Heart right ventricle (tissue), 16 donors: ENCODE data around the gene CERS1. TPM values are rescaled to one million over a fixed set of nuclear protein-coding genes. Genes with fewer than 3 reads are reported as not detected.

Experiments used
- ATAC-seq, 8 donors: fragments of 200-7000 bp; cut with Tn5 transposase; one replicate each; pipeline ENCODE4 v1.9.1; 2020; ENCODE audit warnings: mild to moderate bottlenecking in 8 of 8, moderate library complexity in 8 of 8, moderate number of reproducible peaks in 1 of 8
- DNase-seq, 2 donors: peaks; one replicate each; pipeline ENCODE4 v3.0.0-alpha.2; 2020
- H3K27ac ChIP-seq, 10 donors: fragments of 200-600 bp; sonication (generic) in 2 of 10; one replicate each; pipeline versions ENCODE4 v1.5.0 to v1.8.0; 2020 to 2022; ENCODE audit warnings: mild to moderate bottlenecking in 3 of 10
- H3K27me3 ChIP-seq, 7 donors: fragments of 200-600 bp; one replicate each; pipeline ENCODE4 v1.8.0; 2021 to 2022; ENCODE audit warnings: mild to moderate bottlenecking in 2 of 7
- H3K36me3 ChIP-seq, 9 donors: fragments of 200-600 bp; sonication (generic) in 1 of 9; one replicate each; pipeline versions ENCODE4 v1.5.0 to v1.8.0; 2020 to 2022; ENCODE audit warnings: mild to moderate bottlenecking in 2 of 9
- H3K4me1 ChIP-seq, 9 donors: fragments of 200-600 bp; sonication (generic) in 1 of 9; one replicate each; pipeline versions ENCODE4 v1.5.0 to v1.8.0; 2020 to 2022; ENCODE audit warnings: mild to moderate bottlenecking in 4 of 9
- H3K4me3 ChIP-seq, 10 donors: fragments of 200-600 bp; sonication (generic) in 2 of 10; one replicate each; pipeline versions ENCODE4 v1.5.0 to v1.8.0; 2020 to 2022; ENCODE audit warnings: mild to moderate bottlenecking in 7 of 10, moderate library complexity in 2 of 10
- H3K9me3 ChIP-seq, 11 donors: fragments of 200-600 bp in 10 of 11; sonication (generic) in 2 of 11; one replicate each; pipeline versions ENCODE4 v1.5.0 to v1.8.0; 2013 to 2022; ENCODE audit warnings: mild to moderate bottlenecking in 2 of 11, control low read depth in 1 of 11, moderate library complexity in 1 of 11
- WGBS, 2 donors: extraction: QIAGEN DNeasy Blood & Tissue Kit; methylation state at CpG; one replicate each; pipeline ENCODE4 v1.1.7; 2013; ENCODE audit warnings: inconsistent platforms in 1 of 2; 5-methylcytosine and 5-hydroxymethylcytosine counted together
- intact Hi-C, 10 donors: fragments of 100-400 bp; cut with DNase I; formaldehyde crosslinking; loops; one replicate each; pipeline versions ENCODE4 v1.11.1 to v1.14.2; 2022
- polyA plus RNA-seq, 2 donors: library from polyadenylated mRNA; stranded (reverse); fragments of 200-250 nt; gene quantifications; one replicate each; pipeline ENCODE4 v1.2.3, GENCODE V29; 2013
- total RNA-seq, 10 donors: library from RNA; stranded (reverse); fragmentation: NEBNext Ultra II Directional in 3 of 10; extraction: Animal tissue kit (Norgen Biotek cat#: 25700) in 3 of 10; gene quantifications; one replicate each; pipeline versions ENCODE4 v1.2.1 to v1.2.4, GENCODE V29; 2021 to 2023
- TF ChIP-seq, protein P1 (sequence below), 9 donors: fragments of 200-600 bp; sonication (generic) in 2 of 9; IDR thresholded peaks; one replicate each; pipeline versions ENCODE4 v1.5.0 to v1.8.0; 2021 to 2022; ENCODE audit warnings: antibody characterized with exemption in 9 of 9, mild to moderate bottlenecking in 5 of 9, moderate library complexity in 1 of 9
- donor health status: Arrhythmogenic right ventricular cardiomyopathy.
- donor health status: ischemic (EF 13 %, LVEDD 7.1; RV severe dilation, severe dysfunction).
- donor health status: healthy with polysubstance abuse.
- donor health status: DM: no; HTN: yes; CAD: no.
- donor health status: DM: no; HTN: no; CAD: no.
- donor health status: ischemic (EF 25% LVEDD 6.9; RV normal size, moderate dysfunction).
- donor health status: ischemic (EF 25% LVEDD 5.7; RV mildly dilated, moderate dysfunction).
- donor health status: healthy.
- donor health status: DM: yes; HTN: yes; CAD: no.
- donor health status: Ischemic cardiomyopathy.
- donor health status: ischemic (EF 35%, LVEDD 5.7; RV mildly dilated, moderate dysfunction).
- donor health status: nonischemic (EF 11% LVEDD 7.7; RV severe dilation, severe dysfunction).
- donor health status: DM: yes; HTN: yes; CAD: no.
- donor health status: PGD.
- donor health status: ischemic (EF 29% LVEDD 5.4; RV normal size, mild dysfunction).
- donor health status: nonischemic (EF 23%, LVEDD 6.1; RV moderate dilation, normal function).

Gene CERS1
- total and polyA plus RNA-seq, 12 donors: 0.37 to 3.3 (median 1.0) TPM

DNA sequence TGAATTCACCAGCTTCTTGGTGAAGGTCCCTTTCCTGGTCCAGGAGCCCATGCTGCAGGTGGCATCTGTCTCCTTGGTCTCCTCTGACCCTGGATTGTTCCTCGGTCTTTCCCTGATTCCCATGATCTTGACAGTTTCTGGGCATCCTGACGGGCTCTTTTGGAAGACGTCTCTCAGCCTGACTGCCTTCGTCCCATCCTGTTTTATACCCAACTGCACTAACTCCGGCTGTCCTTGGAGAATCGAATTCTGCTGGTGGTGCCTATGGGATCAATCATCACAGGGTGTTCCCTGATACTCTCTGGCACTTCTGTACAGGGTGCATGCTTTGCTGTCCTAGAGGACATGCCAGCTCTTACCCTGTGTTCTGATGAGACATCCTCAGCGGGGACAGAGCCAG lies 19.1 kb downstream of the CERS1 start:
- no peak for DNase-seq
- TF ChIP-seq, protein P1, sequence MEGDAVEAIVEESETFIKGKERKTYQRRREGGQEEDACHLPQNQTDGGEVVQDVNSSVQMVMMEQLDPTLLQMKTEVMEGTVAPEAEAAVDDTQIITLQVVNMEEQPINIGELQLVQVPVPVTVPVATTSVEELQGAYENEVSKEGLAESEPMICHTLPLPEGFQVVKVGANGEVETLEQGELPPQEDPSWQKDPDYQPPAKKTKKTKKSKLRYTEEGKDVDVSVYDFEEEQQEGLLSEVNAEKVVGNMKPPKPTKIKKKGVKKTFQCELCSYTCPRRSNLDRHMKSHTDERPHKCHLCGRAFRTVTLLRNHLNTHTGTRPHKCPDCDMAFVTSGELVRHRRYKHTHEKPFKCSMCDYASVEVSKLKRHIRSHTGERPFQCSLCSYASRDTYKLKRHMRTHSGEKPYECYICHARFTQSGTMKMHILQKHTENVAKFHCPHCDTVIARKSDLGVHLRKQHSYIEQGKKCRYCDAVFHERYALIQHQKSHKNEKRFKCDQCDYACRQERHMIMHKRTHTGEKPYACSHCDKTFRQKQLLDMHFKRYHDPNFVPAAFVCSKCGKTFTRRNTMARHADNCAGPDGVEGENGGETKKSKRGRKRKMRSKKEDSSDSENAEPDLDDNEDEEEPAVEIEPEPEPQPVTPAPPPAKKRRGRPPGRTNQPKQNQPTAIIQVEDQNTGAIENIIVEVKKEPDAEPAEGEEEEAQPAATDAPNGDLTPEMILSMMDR (IDR thresholded peaks at IDR 0.05): no peak
- ATAC-seq: no peak
- Histone ChIP-seq H3K27me3 (peaks cover 0 to 13% (median 0%) of the 10 kb centered on the region in 7 donors), H3K4me1 (no peaks in the 10 kb centered on the region), H3K9me3 (peaks cover 0 to 10% (median 0%) of the 10 kb centered on the region in 11 donors), H3K27ac (no peak overlapping the region), H3K36me3 (peaks cover 0 to 4% (median 0%) of the 10 kb centered on the region in 9 donors), H3K4me3 (no peak overlapping the region)
- 95 to 97% methylated on average over 7 of the region's 7 CpGs for WGBS, 2 donors
- intact Hi-C loops: no loop called here

DNA sequence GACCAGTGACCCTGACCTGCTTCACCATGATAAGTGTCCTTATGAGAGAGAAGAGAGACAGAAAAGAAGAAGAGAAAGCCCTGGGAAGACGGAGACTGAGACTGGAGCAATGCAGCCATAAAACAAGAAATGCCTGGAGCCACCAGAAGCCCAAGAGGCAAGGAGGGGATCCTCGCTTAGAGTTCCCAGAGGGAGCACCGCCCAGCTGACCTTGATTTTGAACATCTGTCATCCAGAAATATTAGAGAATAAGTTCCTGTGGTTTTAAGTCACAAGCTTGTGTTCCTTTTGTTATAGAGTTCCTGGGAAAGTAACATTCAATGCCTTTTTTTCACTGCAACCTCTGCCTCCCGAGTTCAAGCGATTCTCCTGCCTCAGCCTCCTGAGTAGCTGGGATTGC lies 20.2 kb downstream of the CERS1 start:
- intact Hi-C loops: no loop called here
- no peak for ATAC-seq
- Histone ChIP-seq H3K4me1 (peaks cover 0 to 3% (median 0%) of the 10 kb centered on the region in 9 donors), H3K9me3 (peaks cover 0 to 10% (median 0%) of the 10 kb centered on the region in 11 donors), H3K4me3 (no peak overlapping the region), H3K27ac (no peak overlapping the region), H3K27me3 (peaks cover 0 to 24% (median 3%) of the 10 kb centered on the region in 7 donors), H3K36me3 (peaks cover 0 to 4% (median 0%) of the 10 kb centered on the region in 9 donors)
- TF ChIP-seq, protein P1 (IDR thresholded peaks at IDR 0.05): no peak
- 90% methylated on average over 5 of the region's 5 CpGs for WGBS, 2 donors
- no peak for DNase-seq

DNA sequence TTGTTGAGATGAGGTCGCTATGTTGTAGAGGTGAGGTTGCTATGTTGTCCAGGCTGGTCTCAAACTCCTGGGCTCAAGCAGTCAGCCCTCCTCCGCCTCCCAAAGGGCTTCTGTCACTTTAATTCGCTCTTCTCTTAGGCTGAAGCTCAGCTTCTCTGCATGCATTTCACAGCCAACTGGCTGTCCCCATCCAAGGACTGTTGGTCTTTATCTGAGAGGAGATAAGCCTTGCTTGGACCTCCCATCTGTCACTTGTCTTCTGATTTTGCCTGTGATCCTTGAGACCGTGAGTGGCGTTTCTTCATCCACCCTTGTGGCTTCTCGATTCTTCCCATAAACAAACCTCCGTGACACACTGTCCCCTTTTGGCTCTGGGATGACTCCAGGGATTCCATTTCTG lies 24.4 kb downstream of the CERS1 start:
- Histone ChIP-seq H3K4me3 (no peak overlapping the region), H3K27ac (no peak overlapping the region), H3K36me3 (peaks cover 0 to 20% (median 13%) of the 10 kb centered on the region in 9 donors), H3K4me1 (peaks cover 0 to 22% (median 17%) of the 10 kb centered on the region in 9 donors), H3K27me3 (peaks cover 0 to 39% (median 15%) of the 10 kb centered on the region in 7 donors), H3K9me3 (peaks cover 0 to 1% (median 0%) of the 10 kb centered on the region in 11 donors)
- intact Hi-C loops: no loop called here
- ATAC-seq (no peak), DNase-seq (no peak)
- 67 to 82% methylated on average over 7 of the region's 7 CpGs for WGBS, 2 donors
- TF ChIP-seq, protein P1 (IDR thresholded peaks at IDR 0.05): no peak

DNA sequence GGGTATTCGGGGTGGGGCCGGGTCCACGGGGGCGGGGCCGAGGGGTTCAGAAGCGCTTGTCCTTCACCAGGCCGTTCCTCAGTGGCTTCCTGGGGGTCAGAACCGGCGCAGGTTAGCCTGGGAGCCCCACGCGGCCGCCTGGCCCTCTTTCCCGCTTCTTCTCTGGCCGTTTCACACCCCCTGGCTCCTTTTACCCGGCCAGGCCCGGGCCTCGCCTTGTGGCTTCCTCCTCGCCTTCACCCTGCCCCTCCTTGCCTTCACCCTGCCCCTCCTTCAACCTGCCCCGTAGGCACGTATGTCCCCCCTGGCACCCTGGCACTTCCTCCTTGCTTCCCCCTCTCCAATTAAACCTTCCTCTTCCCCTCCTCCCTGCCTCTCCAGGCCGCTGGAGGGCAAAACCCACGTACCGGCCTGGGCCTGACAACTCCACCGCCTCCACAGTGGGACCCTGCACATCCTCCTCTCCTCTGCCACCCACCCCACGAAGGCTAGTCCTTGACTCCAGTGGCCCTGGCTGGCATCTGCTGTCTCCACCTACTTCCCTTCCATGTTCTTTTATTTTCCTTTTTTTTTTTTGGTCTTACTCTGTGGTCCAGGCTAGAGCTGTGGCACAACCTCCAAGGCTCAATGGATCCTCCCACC lies 25.3 kb downstream of the CERS1 start:
- no peak for DNase-seq
- WGBS, 2 donors: 36 to 39% methylated on average over 19 to 25 of the region's 25 CpGs
- peaks cover 0 to 28% (median 17%) of the 10 kb centered on the region in 9 donors for H3K4me1 ChIP-seq
- peaks cover 0 to 28% (median 18%) of the 10 kb centered on the region in 9 donors for H3K36me3 ChIP-seq
- H3K27ac ChIP-seq: no peak overlapping the region
- no peak overlapping the region for H3K4me3 ChIP-seq
- H3K9me3 ChIP-seq: no peaks in the 10 kb centered on the region
- TF ChIP-seq, protein P1 (IDR thresholded peaks at IDR 0.05): no peak
- ATAC-seq: no peak
- peaks cover 0 to 39% (median 15%) of the 10 kb centered on the region in 7 donors for H3K27me3 ChIP-seq
- intact Hi-C loops: no loop called here
